ENCODE data around the gene TRIM44.

DNA sequence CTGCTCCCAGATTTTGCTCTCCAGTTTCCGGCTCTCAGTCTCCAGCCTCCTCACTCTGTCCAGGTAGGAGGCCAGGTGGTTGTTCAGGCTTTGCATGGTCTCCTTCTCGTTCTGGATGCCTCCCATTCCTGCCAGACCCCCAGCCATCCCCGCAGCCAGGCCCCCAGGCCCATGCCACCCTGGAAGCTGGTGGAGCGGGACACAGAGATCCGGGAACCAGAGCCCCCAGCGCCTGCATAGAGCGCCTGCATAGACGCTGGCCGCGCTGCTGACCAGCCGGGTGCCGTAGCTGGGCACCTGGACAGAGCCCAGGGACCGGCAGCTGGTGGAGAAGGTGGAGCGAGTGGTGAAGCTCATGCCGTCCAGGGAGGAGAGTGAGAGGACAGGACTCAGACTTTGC lies 198.6 kb downstream of the TRIM44 start:
- TF ChIP-seq POLR2A (IDR thresholded peaks at IDR 0.05) (no peak), CTCF (IDR thresholded peaks at IDR 0.05 in 8 of 11, conservative IDR thresholded peaks at IDR 0.05 in 3 of 11) (no peak), POLR2AphosphoS5 (IDR thresholded peaks at IDR 0.05) (no peak)

All from spleen (tissue), 7 donors.